Aorta (tissue), 5 donors: ENCODE measurements around the gene PLCZ1. TPM values are rescaled to one million over a fixed set of nuclear protein-coding genes. Genes with fewer than 3 reads are reported as not detected.

Experiments
- ATAC-seq: fragments of 200-7000 bp; cut with Tn5 transposase; one replicate; pipeline ENCODE4 v1.9.1; 2022; ENCODE audit warnings: moderate library complexity; ENCODE audit not compliant: low FRiP score
- DNase-seq, 2 donors: peaks; one replicate each; pipeline ENCODE4 v3.0.0-alpha.2; 2020
- H3K27ac ChIP-seq, 2 donors: one replicate each; pipeline ENCODE4 v1.5.1; 2013; ENCODE audit warnings: low read length in 2 of 2, mild to moderate bottlenecking in 2 of 2, moderate library complexity in 2 of 2, control low read depth in 1 of 2, inconsistent platforms in 1 of 2, low read depth in 1 of 2
- H3K27me3 ChIP-seq, 2 donors: one replicate each; pipeline ENCODE4 v1.6.1; 2013; ENCODE audit warnings: control low read depth in 1 of 2, low read length in 1 of 2, mild to moderate bottlenecking in 1 of 2, moderate library complexity in 1 of 2; ENCODE audit not compliant: insufficient read depth in 2 of 2, control insufficient read depth in 1 of 2
- H3K36me3 ChIP-seq, 2 donors: one replicate each; pipeline ENCODE4 v1.6.1; 2013; ENCODE audit warnings: control low read depth in 1 of 2, low read length in 1 of 2, mild to moderate bottlenecking in 1 of 2; ENCODE audit not compliant: insufficient read depth in 2 of 2, control insufficient read depth in 1 of 2
- H3K4me1 ChIP-seq, 2 donors: one replicate each; pipeline ENCODE4 v1.6.1; 2013; ENCODE audit warnings: low read length in 2 of 2, control low read depth in 1 of 2, mild to moderate bottlenecking in 1 of 2, moderate library complexity in 1 of 2; ENCODE audit not compliant: insufficient read depth in 2 of 2, control insufficient read depth in 1 of 2
- H3K4me3 ChIP-seq, 2 donors: one replicate each; pipeline ENCODE4 v1.5.1; 2013; ENCODE audit warnings: low read length in 2 of 2, control low read depth in 1 of 2, mild to moderate bottlenecking in 1 of 2
- H3K9me3 ChIP-seq: one replicate; pipeline ENCODE4 v1.6.1; 2013; ENCODE audit warnings: mild to moderate bottlenecking, low read length; ENCODE audit not compliant: control insufficient read depth
- WGBS, 2 donors: extraction: QIAGEN DNeasy Blood & Tissue Kit; methylation state at CpG; one replicate each; pipeline ENCODE4 v1.1.7; 2013; 5-methylcytosine and 5-hydroxymethylcytosine counted together
- intact Hi-C, 2 donors: fragments of 100-400 bp; cut with DNase I; formaldehyde crosslinking; loops; one replicate each; pipeline versions ENCODE4 v1.14.2 to v1.15.0; 2022
- polyA plus RNA-seq, 2 donors: library from polyadenylated mRNA; stranded (reverse); fragments of 200-250 nt; gene quantifications; one replicate each; pipeline ENCODE4 v1.2.3, GENCODE V29; 2013
- total RNA-seq, 2 donors: library from RNA; stranded (reverse); fragmentation: NEBNext Ultra II Directional; extraction: Animal tissue kit (Norgen Biotek cat#: 25700); gene quantifications; one replicate each; pipeline ENCODE4 v1.2.1, GENCODE V29; 2021
- donor health status: healthy with polysubstance abuse.
- donor health status: Bipolar disorder and iron deficiency.
- donor health status: DM: no; HTN: no; CAD: no.
- donor health status: DM: no; HTN: no; CAD: no.
- donor health status: DM: yes; HTN: yes; CAD: no.

PLCZ1 gene
- total and polyA plus RNA-seq, 4 donors, result 0.66 TPM; not detected in 3

DNA sequence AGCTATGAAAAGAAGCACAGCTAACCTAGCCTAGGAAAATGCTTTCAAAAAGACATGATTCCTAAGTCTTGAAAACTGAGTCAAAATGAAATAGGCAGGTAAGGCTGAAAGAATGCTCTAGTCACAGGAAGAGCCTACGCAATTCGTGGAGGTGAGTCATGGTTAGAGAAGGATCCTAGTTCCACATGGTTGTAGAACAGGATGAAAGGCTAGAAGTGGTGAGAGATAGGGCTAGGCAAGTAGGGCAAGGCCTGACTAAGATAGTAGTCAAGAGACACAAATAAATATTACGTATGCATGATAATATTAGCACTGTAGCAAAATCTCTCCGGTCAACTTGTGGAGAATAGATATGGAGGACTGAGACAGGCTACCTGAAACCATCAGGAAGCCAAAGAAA, 47.2 kb downstream of the PLCZ1 start:
- ATAC-seq (no peak), DNase-seq (no peak)
- no peaks in the 10 kb centered on the region for H3K27me3 ChIP-seq
- intact Hi-C loops, result no loop called here
- no peaks in the 10 kb centered on the region for H3K4me1 ChIP-seq
- 93 to 94% methylated on average over 4 of the region's 4 CpGs for WGBS, 2 donors
- H3K4me3 ChIP-seq, result no peak overlapping the region
- no peaks in the 10 kb centered on the region for H3K9me3 ChIP-seq
- H3K27ac ChIP-seq, result no peak overlapping the region
- no peaks in the 10 kb centered on the region for H3K36me3 ChIP-seq

- Histone ChIP-seq H3K4me3 (no peak overlapping the region), H3K27me3 (no peaks in the 10 kb centered on the region), H3K36me3 (no peaks in the 10 kb centered on the region), H3K27ac (no peak overlapping the region), H3K9me3 (no peaks in the 10 kb centered on the region), H3K4me1 (no peaks in the 10 kb centered on the region)
- intact Hi-C loops, result no loop called here
- ATAC-seq, result no peak
- DNase-seq, result no peak
- WGBS, 2 donors, result 74 to 79% methylated on average over 3 of the region's 3 CpGs
Observed at GRCh38 chr12:18689771-18690170, 48.0 kb downstream of the PLCZ1 start.

DNA sequence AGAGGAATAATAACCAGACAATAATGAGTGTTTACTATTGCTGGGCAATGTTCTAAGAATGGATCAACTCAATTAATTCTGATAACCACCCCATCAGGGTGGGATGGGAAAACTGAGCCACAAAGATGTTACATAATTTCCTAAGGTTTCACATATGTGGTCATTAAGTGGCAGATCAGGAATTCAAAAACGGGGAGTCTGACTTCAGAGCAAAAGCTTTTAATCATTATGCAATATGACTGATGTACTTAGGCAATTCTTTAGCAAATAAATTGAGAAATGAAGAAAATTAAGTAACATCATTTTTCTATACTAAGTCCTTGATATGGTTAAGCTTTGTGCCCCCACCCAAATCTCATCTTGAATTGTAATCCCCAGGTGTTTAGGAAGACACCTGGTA, 53.4 kb downstream of the PLCZ1 start:
- H3K4me3 ChIP-seq, result no peak overlapping the region
- ATAC-seq (no peak), DNase-seq (no peak)
- no peak overlapping the region for H3K27ac ChIP-seq
- no peaks in the 10 kb centered on the region for H3K36me3 ChIP-seq
- no peaks in the 10 kb centered on the region for H3K27me3 ChIP-seq
- 60 to 62% methylated on average over 1 of the region's 1 CpG for WGBS, 2 donors
- H3K4me1 ChIP-seq, result no peaks in the 10 kb centered on the region
- H3K9me3 ChIP-seq, result peaks cover 2% of the 10 kb centered on the region
- intact Hi-C loops, result no loop called here

GRCh38 chr12:18683327-18684013, 54.3 kb downstream of the PLCZ1 start:
- no peaks in the 10 kb centered on the region for H3K36me3 ChIP-seq
- no peak for DNase-seq
- 90 to 91% methylated on average over 2 of the region's 2 CpGs for WGBS, 2 donors
- no peak overlapping the region for H3K27ac ChIP-seq
- intact Hi-C loops, result no loop called here
- H3K27me3 ChIP-seq, result no peaks in the 10 kb centered on the region
- H3K4me1 ChIP-seq, result no peaks in the 10 kb centered on the region
- H3K9me3 ChIP-seq, result peaks cover 2% of the 10 kb centered on the region
- no peak overlapping the region for H3K4me3 ChIP-seq
- ATAC-seq, result no peak

DNA sequence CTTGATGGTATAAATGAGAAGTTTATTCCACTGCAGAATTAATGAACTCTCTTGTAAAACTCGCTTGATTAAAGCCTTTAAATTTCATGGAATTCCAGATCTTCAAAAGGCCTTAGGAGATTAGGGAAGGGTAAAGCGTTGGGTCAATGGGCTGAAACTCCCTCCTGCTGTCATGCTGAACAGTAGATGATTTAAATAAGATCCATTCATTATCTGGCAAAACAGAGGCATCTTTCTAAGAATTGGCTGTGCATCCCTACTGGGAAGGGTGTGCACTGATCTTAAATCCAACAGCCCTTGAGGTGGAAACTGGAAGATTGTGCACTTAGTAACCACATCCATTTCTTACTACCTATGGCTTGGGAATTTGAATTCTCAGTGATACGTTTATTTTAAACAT, 56.0 kb downstream of the PLCZ1 start:
- H3K36me3 ChIP-seq, result no peaks in the 10 kb centered on the region
- intact Hi-C loops, result no loop called here
- H3K27me3 ChIP-seq, result no peaks in the 10 kb centered on the region
- 62 to 66% methylated on average over 3 of the region's 3 CpGs for WGBS, 2 donors
- no peaks in the 10 kb centered on the region for H3K4me1 ChIP-seq
- peaks cover 2% of the 10 kb centered on the region for H3K9me3 ChIP-seq
- DNase-seq, result no peak
- ATAC-seq, result no peak
- no peak overlapping the region for H3K27ac ChIP-seq
- no peak overlapping the region for H3K4me3 ChIP-seq

DNA sequence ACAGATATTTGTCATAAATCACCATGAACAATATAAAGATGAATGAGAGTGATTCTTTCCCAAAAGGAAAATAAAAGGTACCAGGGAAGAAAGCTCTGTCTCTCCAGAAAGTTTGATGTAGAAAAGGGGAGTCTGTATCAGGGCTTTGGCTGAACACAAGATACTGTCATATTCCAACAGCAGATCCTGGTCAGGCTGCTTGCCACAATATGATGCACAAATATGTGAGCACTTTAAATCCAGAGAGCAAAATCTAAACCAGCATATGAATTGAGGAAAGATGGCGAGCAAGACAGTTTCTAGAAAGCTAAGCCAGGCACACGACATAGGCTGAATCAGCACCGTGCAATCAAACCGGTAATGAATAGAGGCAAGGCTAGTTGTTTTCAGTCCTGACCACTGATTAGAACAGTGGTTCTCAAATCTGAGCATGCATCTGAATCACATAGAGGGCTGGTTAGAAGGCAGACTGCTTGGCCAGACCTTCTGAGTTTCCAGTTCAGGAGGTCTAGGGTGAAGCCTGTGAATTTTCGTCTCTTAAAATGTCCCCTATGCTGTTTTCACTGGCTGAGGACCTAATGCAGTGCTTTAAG, 60.7 kb downstream of the PLCZ1 start:
- Histone ChIP-seq H3K9me3 (peaks cover 2% of the 10 kb centered on the region), H3K27me3 (no peaks in the 10 kb centered on the region), H3K4me3 (no peak overlapping the region), H3K4me1 (no peaks in the 10 kb centered on the region), H3K36me3 (no peaks in the 10 kb centered on the region), H3K27ac (no peak overlapping the region)
- intact Hi-C loops, result no loop called here
- WGBS, 2 donors, result 24 to 34% methylated on average over 5 of the region's 5 CpGs
- ATAC-seq, result no peak
- no peak for DNase-seq

DNA sequence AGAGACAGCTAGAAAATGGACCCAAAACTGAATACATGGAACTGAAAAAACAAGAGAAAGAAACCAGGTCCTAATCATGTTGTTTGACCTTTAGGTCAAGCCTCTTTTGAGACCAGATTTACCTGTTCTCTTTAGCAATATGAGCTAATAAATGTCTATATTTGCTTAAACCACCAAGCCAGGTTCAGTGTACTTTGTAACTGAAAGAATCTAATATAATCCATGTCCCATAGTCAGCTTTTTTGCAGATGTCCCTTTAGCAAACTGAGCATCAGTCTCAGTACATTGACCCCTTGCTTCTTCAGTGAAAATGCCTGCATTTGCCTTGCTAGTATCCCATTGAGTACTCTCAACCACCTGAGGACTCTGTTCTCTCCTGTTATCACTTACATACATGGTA, 61.7 kb downstream of the PLCZ1 start:
- no peaks in the 10 kb centered on the region for H3K4me1 ChIP-seq
- no peak overlapping the region for H3K4me3 ChIP-seq
- H3K27ac ChIP-seq, result no peak overlapping the region
- no peak for ATAC-seq
- H3K36me3 ChIP-seq, result no peaks in the 10 kb centered on the region
- intact Hi-C loops, result no loop called here
- no peak for DNase-seq
- H3K27me3 ChIP-seq, result no peaks in the 10 kb centered on the region
- peaks cover 2% of the 10 kb centered on the region for H3K9me3 ChIP-seq

DNA sequence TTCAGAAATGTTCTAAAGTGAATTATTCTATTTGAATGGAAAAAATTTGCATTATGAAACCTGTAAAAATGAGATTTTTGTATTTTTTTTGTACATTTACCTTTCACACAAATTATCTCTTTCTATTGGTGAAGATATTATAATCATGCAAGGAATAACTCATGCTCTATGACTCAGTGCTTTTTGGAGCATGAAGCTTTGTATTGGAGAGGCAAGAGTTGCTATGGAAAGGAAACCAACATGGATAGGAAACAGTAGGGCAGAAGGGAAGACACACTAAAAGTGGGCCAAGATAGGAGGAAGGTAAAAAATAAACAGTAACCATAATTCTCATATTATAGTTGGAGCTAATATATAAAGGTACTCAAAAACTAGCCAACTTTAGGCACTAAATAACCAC, 79.0 kb downstream of the PLCZ1 start:
- Histone ChIP-seq H3K4me3 (no peak overlapping the region), H3K36me3 (no peaks in the 10 kb centered on the region), H3K27ac (no peak overlapping the region), H3K27me3 (no peaks in the 10 kb centered on the region), H3K9me3 (peaks cover 4% of the 10 kb centered on the region), H3K4me1 (no peaks in the 10 kb centered on the region)
- ATAC-seq, result no peak
- no peak for DNase-seq
- intact Hi-C loops, result no loop called here

DNA sequence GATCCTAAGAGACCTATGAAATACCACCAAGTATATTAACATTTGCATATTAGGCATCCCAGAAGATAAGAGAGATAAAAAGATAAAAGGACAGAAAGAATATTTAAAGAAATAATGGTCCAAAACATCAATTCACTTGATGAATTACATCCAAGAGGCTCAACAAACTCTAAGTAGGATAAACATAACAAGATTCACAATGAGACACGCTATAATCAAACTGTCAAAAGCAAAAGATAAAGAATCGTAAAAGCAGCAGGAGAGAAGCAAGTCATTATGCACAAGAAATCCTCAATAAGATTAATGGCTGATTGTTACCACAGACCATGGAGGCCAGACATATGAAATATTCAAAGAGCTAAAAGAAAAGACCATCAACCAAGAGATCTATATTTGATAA, 79.6 kb downstream of the PLCZ1 start:
- no peaks in the 10 kb centered on the region for H3K36me3 ChIP-seq
- DNase-seq (no peak), ATAC-seq (no peak)
- H3K27me3 ChIP-seq, result no peaks in the 10 kb centered on the region
- no peak overlapping the region for H3K27ac ChIP-seq
- intact Hi-C loops, result no loop called here
- H3K4me3 ChIP-seq, result no peak overlapping the region
- no peaks in the 10 kb centered on the region for H3K4me1 ChIP-seq
- WGBS, 2 donors, result 73 to 84% methylated on average over 2 of the region's 2 CpGs
- peaks cover 4% of the 10 kb centered on the region for H3K9me3 ChIP-seq
